Measurements from ENCODE around the gene COBL. TPM values are rescaled to one million over a fixed set of nuclear protein-coding genes. Genes with fewer than 3 reads are reported as not detected.

COBL gene
- total RNA-seq, 2 experiments from 2014 or later, result not detected

- H3K4me1 Mint-ChIP-seq, result peaks cover 14% of the 10 kb centered on the region
- POLR2A ChIA-PET, result interaction anchor here (0.7 kb wide), 1 partner anchor 29 kb away, joined by 3 read pairs; no protein-coding TSS in a partner anchor
- no peaks in the 10 kb centered on the region for H3K36me3 Mint-ChIP-seq
- no peak overlapping the region for H3K4me3 Mint-ChIP-seq
- no peak for DNase-seq
- ATAC-seq (ENCODE audit: low read depth), result no peak
- H3K27ac Mint-ChIP-seq, result no peak overlapping the region
- H3K9me3 Mint-ChIP-seq, result peaks cover under 1% of the 10 kb centered on the region
- H3K27me3 Mint-ChIP-seq, result peaks cover 15% of the 10 kb centered on the region
Observed at GRCh38 chr7:51141451-51142003, 175.1 kb downstream of the COBL start.

DNA sequence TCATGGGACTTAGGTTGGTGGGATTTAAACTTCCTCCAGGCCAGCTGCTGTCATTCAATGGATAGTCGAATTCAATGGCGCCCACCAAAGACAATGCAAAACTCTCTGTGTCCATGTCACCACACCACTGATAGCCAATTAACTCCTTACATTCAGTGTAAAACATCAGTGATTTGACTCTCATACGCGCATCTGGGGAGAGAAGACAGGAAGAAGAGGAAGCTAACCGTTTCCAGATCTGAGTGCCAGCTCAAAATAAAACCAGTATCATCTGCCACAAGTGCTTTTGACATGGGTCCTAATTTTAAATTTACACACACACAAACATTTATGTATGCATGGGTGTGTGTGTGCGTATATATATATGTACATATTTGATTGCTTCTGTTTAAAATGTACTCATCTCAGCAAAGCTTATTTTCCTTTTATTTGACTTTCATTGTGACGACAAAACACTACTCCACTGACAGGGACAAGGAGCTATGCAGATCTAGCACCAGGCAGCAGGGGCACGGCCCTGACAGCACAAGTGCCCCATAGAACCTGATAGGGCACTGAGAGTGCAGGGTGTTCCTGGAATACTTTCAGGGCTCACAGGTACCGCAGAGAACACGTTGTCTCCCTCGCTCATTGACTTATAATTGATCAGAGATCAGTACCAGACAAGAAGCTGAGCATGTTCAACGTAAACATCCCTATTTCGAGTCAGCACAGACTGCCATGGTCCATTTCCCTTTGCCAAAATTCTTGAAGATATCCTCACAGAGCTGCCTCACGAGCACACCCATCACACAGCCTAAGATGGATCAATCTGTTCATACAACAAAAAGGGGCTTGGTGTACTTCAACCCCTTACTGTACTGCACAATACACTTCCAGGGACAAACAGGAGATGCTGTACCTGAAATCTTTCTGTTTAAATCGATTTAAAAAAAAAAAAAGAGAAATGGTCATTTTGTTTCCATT lies 176.1 kb downstream of the COBL start:
- Mint-ChIP-seq H3K4me3 (no peak overlapping the region), H3K27ac (no peak overlapping the region), H3K36me3 (no peaks in the 10 kb centered on the region), H3K9me3 (no peaks in the 10 kb centered on the region), H3K27me3 (peaks cover 15% of the 10 kb centered on the region), H3K4me1 (peaks cover 14% of the 10 kb centered on the region)
- ATAC-seq (ENCODE audit: low read depth) (no peak), DNase-seq (no peak)
- POLR2A ChIA-PET, result interaction anchor here (0.7 kb wide), 1 partner anchor 28 kb away, joined by 3 read pairs; no protein-coding TSS in a partner anchor

- no peak overlapping the region for H3K4me3 Mint-ChIP-seq
- no peak for DNase-seq
- H3K36me3 Mint-ChIP-seq, result no peaks in the 10 kb centered on the region
- peaks cover 14% of the 10 kb centered on the region for H3K4me1 Mint-ChIP-seq
- POLR2A ChIA-PET, result no interaction called here
- no peak for ATAC-seq (ENCODE audit: low read depth)
- no peak overlapping the region for H3K27ac Mint-ChIP-seq
- H3K9me3 Mint-ChIP-seq, result no peaks in the 10 kb centered on the region
- H3K27me3 Mint-ChIP-seq, result peaks cover 17% of the 10 kb centered on the region
Observed at GRCh38 chr7:51139796-51140195, 176.8 kb downstream of the COBL start.

GRCh38 chr7:51138123-51139085 lies 178.2 kb downstream of the COBL start:
- no peak for DNase-seq
- Mint-ChIP-seq H3K9me3 (no peaks in the 10 kb centered on the region), H3K36me3 (no peaks in the 10 kb centered on the region), H3K4me3 (no peak overlapping the region), H3K4me1 (peaks cover 14% of the 10 kb centered on the region), H3K27me3 (peaks cover 17% of the 10 kb centered on the region), H3K27ac (no peak overlapping the region)
- POLR2A ChIA-PET, result no interaction called here
- no peak for ATAC-seq (ENCODE audit: low read depth)

GRCh38 chr7:51135576-51135975 lies 181.0 kb downstream of the COBL start:
- Mint-ChIP-seq H3K27me3 (peaks cover 6% of the 10 kb centered on the region), H3K4me1 (peaks cover 9% of the 10 kb centered on the region), H3K4me3 (no peak overlapping the region), H3K27ac (no peak overlapping the region), H3K36me3 (no peaks in the 10 kb centered on the region), H3K9me3 (no peaks in the 10 kb centered on the region)
- ATAC-seq (ENCODE audit: low read depth) (no peak), DNase-seq (no peak)
- POLR2A ChIA-PET, result no interaction called here

- DNase-seq (no peak), ATAC-seq (ENCODE audit: low read depth) (no peak)
- POLR2A ChIA-PET, result no interaction called here
- Mint-ChIP-seq H3K36me3 (no peaks in the 10 kb centered on the region), H3K4me3 (no peak overlapping the region), H3K27ac (no peak overlapping the region), H3K4me1 (no peaks in the 10 kb centered on the region), H3K27me3 (peaks cover 2% of the 10 kb centered on the region), H3K9me3 (no peaks in the 10 kb centered on the region)
Observed at GRCh38 chr7:51134013-51134441, 182.6 kb downstream of the COBL start.

GRCh38 chr7:51132661-51133060 lies 183.9 kb downstream of the COBL start:
- H3K27me3 Mint-ChIP-seq, result peaks cover 2% of the 10 kb centered on the region
- no peaks in the 10 kb centered on the region for H3K36me3 Mint-ChIP-seq
- H3K27ac Mint-ChIP-seq, result no peak overlapping the region
- H3K4me3 Mint-ChIP-seq, result no peak overlapping the region
- no peaks in the 10 kb centered on the region for H3K9me3 Mint-ChIP-seq
- DNase-seq (no peak), ATAC-seq (ENCODE audit: low read depth) (no peak)
- POLR2A ChIA-PET, result no interaction called here
- no peaks in the 10 kb centered on the region for H3K4me1 Mint-ChIP-seq

- H3K27me3 Mint-ChIP-seq, result no peaks in the 10 kb centered on the region
- H3K4me1 Mint-ChIP-seq, result no peaks in the 10 kb centered on the region
- H3K4me3 Mint-ChIP-seq, result no peak overlapping the region
- no peak for DNase-seq
- no peak for ATAC-seq (ENCODE audit: low read depth)
- no peaks in the 10 kb centered on the region for H3K36me3 Mint-ChIP-seq
- no peak overlapping the region for H3K27ac Mint-ChIP-seq
- H3K9me3 Mint-ChIP-seq, result no peaks in the 10 kb centered on the region
- POLR2A ChIA-PET, result no interaction called here
Observed at GRCh38 chr7:51129527-51130472, 186.8 kb downstream of the COBL start.

DNA sequence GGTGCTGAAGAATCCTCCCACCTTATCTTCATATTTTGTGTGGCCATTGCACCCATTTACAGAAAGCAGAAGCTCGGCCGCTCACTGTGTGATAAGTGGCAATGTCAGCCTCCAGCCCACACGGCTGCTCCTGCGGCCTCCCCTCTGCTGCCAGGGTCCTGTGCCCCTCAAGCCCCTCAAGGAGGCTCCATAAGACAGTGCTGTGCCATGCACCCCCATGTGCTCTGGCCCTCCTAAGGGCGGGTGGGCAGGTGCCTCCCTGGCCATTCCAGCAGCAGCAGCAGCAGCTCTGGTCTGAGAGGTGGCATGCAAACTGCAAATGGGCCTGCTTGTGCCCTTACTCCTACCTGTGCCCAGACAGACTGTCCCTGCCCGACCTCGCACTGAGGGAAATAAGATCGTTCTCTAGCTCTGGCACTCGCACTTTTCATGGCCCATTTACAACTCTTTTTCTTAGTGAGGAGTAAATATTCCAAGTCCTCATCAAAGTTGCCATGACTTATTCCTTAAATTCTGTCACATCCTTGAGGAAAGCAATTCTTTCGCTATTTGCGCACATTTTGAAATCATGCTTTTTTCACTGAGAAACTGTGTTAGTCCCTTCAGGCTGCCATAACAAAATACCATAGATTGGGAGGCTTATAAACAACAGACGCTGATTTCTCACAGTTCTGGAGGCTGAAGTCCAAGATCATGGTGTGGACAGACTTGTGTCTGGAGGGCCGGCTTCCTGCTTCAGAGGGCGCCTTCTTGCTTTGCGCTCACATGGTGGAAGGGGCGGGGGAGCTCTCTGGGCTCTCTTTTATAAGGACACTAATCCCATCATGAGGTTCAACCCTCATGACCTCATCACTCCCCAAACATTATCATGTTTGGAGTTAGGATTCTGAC lies 187.8 kb downstream of the COBL start:
- H3K36me3 Mint-ChIP-seq, result no peaks in the 10 kb centered on the region
- no peaks in the 10 kb centered on the region for H3K27me3 Mint-ChIP-seq
- no peak overlapping the region for H3K27ac Mint-ChIP-seq
- POLR2A ChIA-PET, result no interaction called here
- ATAC-seq (ENCODE audit: low read depth), result no peak
- no peak overlapping the region for H3K4me3 Mint-ChIP-seq
- no peaks in the 10 kb centered on the region for H3K9me3 Mint-ChIP-seq
- DNase-seq, result no peak
- peaks cover 3% of the 10 kb centered on the region for H3K4me1 Mint-ChIP-seq

DNA sequence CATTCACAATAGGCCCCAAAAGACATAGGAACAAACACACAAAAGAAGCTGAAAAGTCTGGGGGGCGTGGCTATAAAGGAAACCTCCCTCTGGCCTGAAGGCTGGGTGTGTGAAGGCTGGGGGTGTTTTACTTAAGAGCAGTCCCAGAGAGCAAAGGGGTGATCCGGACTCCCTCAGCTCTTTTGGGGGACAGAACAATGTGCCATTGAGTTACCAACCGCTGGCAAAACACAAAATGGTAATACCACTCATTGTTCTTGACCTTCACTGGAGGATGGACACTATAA lies 189.0 kb downstream of the COBL start:
- DNase-seq (no peak), ATAC-seq (ENCODE audit: low read depth) (no peak)
- H3K9me3 Mint-ChIP-seq, result no peaks in the 10 kb centered on the region
- POLR2A ChIA-PET, result no interaction called here
- no peak overlapping the region for H3K4me3 Mint-ChIP-seq
- no peak overlapping the region for H3K27ac Mint-ChIP-seq
- no peaks in the 10 kb centered on the region for H3K36me3 Mint-ChIP-seq
- no peaks in the 10 kb centered on the region for H3K27me3 Mint-ChIP-seq
- peaks cover 9% of the 10 kb centered on the region for H3K4me1 Mint-ChIP-seq

DNA sequence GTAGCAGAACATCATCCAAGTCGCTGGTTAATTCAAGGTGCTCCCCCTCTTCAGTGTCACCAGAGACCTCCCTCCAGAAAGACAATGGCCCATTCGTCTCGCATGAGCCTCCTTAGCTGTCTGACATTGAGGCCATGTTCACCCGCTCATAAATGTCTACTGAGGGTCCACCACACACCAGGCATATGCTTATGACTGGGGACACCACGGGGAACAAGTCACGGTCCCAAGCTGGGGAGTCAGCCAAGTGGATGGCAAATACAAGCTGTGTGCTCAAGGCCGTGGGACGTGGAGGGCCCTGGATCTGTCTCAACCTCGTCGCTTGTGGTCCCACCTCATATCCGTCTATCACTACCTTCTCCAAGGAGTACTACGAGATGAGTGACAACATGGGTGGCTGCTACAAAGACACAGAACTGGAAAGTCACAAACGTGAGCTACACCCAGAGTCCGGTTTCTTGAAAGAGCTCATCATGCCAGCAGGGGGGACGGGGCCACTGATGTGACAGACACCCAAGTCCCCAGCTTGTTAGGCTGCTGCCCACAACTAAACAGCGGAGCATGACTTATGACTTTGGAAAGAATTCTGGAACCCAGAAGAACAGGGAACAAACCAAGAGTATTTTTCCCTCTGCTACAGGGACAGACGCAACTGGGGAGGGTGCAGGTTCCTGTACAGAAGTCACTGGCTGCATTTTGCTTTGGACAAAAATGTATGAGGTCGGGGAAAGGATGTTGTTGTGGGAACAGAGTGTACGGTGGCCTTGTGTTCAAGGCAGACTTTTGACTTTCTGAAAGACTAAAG lies 189.6 kb downstream of the COBL start:
- POLR2A ChIA-PET, result no interaction called here
- Mint-ChIP-seq H3K4me1 (peaks cover 11% of the 10 kb centered on the region), H3K27ac (no peak overlapping the region), H3K36me3 (no peaks in the 10 kb centered on the region), H3K9me3 (no peaks in the 10 kb centered on the region), H3K4me3 (no peak overlapping the region), H3K27me3 (no peaks in the 10 kb centered on the region)
- DNase-seq, result no peak
- ATAC-seq (ENCODE audit: low read depth), result no peak

All from activated naive CD8-positive, alpha-beta T cell treated with anti-CD3 and anti-CD28 coated beads, Interleukin-2, amount 10 ng/mL, durations not matched to agents 7 days and 5 days (primary cell).